K562 (cell line): ENCODE data around the gene CSF2. TPM values are rescaled to one million over a fixed set of nuclear protein-coding genes. Genes with fewer than 3 reads are reported as not detected.

Experiments used
- BRF1 ChIP-seq: IDR thresholded peaks from 3 replicates; pipeline ENCODE4 v1.6.1; 2011; ENCODE audit warnings: borderline replicate concordance, mild to moderate bottlenecking; ENCODE audit not compliant: insufficient read length; ENCODE audit errors: extremely low read depth
- CTCF ChIP-seq, 3 experiments: IDR thresholded peaks in 2 of 3; conservative IDR thresholded peaks in 1 of 3; 2 replicates each; pipeline ENCODE4 v1.5.1; 2011 to 2012; ENCODE audit warnings: low read length in 3 of 3, mild to moderate bottlenecking in 3 of 3, control low read depth in 2 of 3, improper control_type of control experiment in 1 of 3, inconsistent platforms in 1 of 3, low read depth in 1 of 3, mixed read lengths in 1 of 3, moderate library complexity in 1 of 3; ENCODE audit not compliant: insufficient read depth in 2 of 3
- DEAF1 ChIP-seq: fragments of 450-650 bp; formaldehyde crosslinking; IDR thresholded peaks from 2 replicates; pipeline ENCODE4 v1.4.0; 2020; ENCODE audit warnings: mild to moderate bottlenecking, moderate library complexity
- DPF2 ChIP-seq: fragments of 450-650 bp; IDR thresholded peaks from 2 replicates; pipeline ENCODE4 v1.6.1; 2016
- ESRRB ChIP-seq: fragments of 250-450 bp; sonication (Bioruptor Pico); IDR thresholded peaks from 2 replicates; pipeline ENCODE4 v1.5.0; 2020; ENCODE audit warnings: mild to moderate bottlenecking, moderate library complexity, borderline replicate concordance
- GABPB2 ChIP-seq: fragments of 250-450 bp; sonication (Bioruptor Pico); conservative IDR thresholded peaks from 2 replicates; pipeline ENCODE4 v1.5.1; 2021; ENCODE audit warnings: mild to moderate bottlenecking
- HES1 ChIP-seq: fragments of 450-650 bp; IDR thresholded peaks from 2 replicates; pipeline ENCODE4 v1.6.1; 2016; ENCODE audit warnings: low read depth, mild to moderate bottlenecking, moderate library complexity
- MEF2D ChIP-seq: conservative IDR thresholded peaks from 2 replicates; pipeline ENCODE4 v1.6.1; 2016; ENCODE audit warnings: low read depth, missing genetic modification characterization, missing compliant biosample characterization
- NELFE ChIP-seq: IDR thresholded peaks from 2 replicates; pipeline ENCODE4 v1.6.1; 2011; ENCODE audit warnings: mild to moderate bottlenecking; ENCODE audit not compliant: insufficient read depth, insufficient read length
- NR3C1 ChIP-seq: sonication (generic); formaldehyde crosslinking; IDR thresholded peaks from 2 replicates; pipeline ENCODE4 v1.8.1; 2022; ENCODE audit warnings: missing genetic modification reagents
- RBM14 ChIP-seq: fragments of 200-400 bp; formaldehyde crosslinking; IDR thresholded peaks from 2 replicates; pipeline ENCODE4 v1.6.1; 2018; ENCODE audit warnings: low read depth, mild to moderate bottlenecking, low read length, moderate library complexity, borderline replicate concordance; ENCODE audit not compliant: insufficient read depth
- RBM17 ChIP-seq: fragments of 200-400 bp; formaldehyde crosslinking; IDR thresholded peaks from 2 replicates; pipeline ENCODE4 v1.6.1; 2017; ENCODE audit warnings: low read depth, mild to moderate bottlenecking, low read length, borderline replicate concordance
- SRSF3 ChIP-seq: fragments of 200-400 bp; formaldehyde crosslinking; IDR thresholded peaks from 2 replicates; pipeline ENCODE4 v1.6.1; 2016; ENCODE audit warnings: mild to moderate bottlenecking, low read length, moderate library complexity; ENCODE audit not compliant: insufficient read depth
- ZFX ChIP-seq: sonication (generic); formaldehyde crosslinking; IDR thresholded peaks from 2 replicates; pipeline ENCODE4 v1.8.0; 2022; ENCODE audit warnings: mild to moderate bottlenecking, missing genetic modification reagents, moderate library complexity
- ZNF224 ChIP-seq: sonication (generic); formaldehyde crosslinking; IDR thresholded peaks from 2 replicates; pipeline ENCODE4 v1.8.0; 2022; ENCODE audit warnings: mild to moderate bottlenecking, missing genetic modification reagents
- ZNF253 ChIP-seq: fragments of 250-450 bp; sonication (Bioruptor Pico); conservative IDR thresholded peaks from 2 replicates; pipeline ENCODE4 v1.6.1; 2021; ENCODE audit warnings: mild to moderate bottlenecking
- ZNF316 ChIP-seq: fragments of 450-650 bp; IDR thresholded peaks from 2 replicates; pipeline ENCODE4 v1.6.1; 2016
- ZNF445 ChIP-seq: fragments of 250-450 bp; sonication (Bioruptor Pico); IDR thresholded peaks from 2 replicates; pipeline ENCODE4 v1.4.0; 2020; ENCODE audit warnings: low read depth, mild to moderate bottlenecking, moderate library complexity
- polyA plus RNA-seq, 8 experiments: library from polyadenylated mRNA; depleted of rRNA in 4 of 8; stranded (reverse) in 5 of 8; unstranded in 3 of 8; fragments of >200 nt; fragmentation: Nextera tagmentation in 2 of 8; fragmentation: Illumina TruSeq in 1 of 8; extraction: Ambion mirVana in 2 of 8; extraction: Trizol in 1 of 8; gene quantifications; 2 replicates each; pipeline versions ENCODE4 v1.2.1 to v1.2.3, GENCODE V29; 2011 to 2014; ENCODE audit warnings: inconsistent platforms in 1 of 8, missing spikeins in 1 of 8
- total RNA-seq, 7 experiments: library from RNA; depleted of rRNA in 6 of 7; stranded (reverse); fragments of >200 nt in 6 of 7; fragmentation: Illumina TruSeq in 2 of 7; extraction: Trizol in 2 of 7; gene quantifications; 2 replicates each; pipeline versions ENCODE4 v1.2.1 to v1.2.3, GENCODE V29; 2011 to 2021; ENCODE audit warnings: low replicate concordance in 1 of 7
- TF ChIP-seq, protein P1 (sequence below): fragments of 450-650 bp; formaldehyde crosslinking; IDR thresholded peaks from 2 replicates; pipeline ENCODE4 v1.4.0; 2022; ENCODE audit warnings: missing genetic modification characterization
- TF ChIP-seq, protein P2 (sequence below): fragments of 450-650 bp; IDR thresholded peaks from 2 replicates; pipeline ENCODE4 v1.6.1; 2016; ENCODE audit warnings: mild to moderate bottlenecking

Gene CSF2
- total and polyA plus RNA-seq, 9 of the 15 experiments (the other 6 are each of a cell fraction or from before 2014, with no cell fraction given): 0.25 to 0.29 TPM; not detected in 7

DNA sequence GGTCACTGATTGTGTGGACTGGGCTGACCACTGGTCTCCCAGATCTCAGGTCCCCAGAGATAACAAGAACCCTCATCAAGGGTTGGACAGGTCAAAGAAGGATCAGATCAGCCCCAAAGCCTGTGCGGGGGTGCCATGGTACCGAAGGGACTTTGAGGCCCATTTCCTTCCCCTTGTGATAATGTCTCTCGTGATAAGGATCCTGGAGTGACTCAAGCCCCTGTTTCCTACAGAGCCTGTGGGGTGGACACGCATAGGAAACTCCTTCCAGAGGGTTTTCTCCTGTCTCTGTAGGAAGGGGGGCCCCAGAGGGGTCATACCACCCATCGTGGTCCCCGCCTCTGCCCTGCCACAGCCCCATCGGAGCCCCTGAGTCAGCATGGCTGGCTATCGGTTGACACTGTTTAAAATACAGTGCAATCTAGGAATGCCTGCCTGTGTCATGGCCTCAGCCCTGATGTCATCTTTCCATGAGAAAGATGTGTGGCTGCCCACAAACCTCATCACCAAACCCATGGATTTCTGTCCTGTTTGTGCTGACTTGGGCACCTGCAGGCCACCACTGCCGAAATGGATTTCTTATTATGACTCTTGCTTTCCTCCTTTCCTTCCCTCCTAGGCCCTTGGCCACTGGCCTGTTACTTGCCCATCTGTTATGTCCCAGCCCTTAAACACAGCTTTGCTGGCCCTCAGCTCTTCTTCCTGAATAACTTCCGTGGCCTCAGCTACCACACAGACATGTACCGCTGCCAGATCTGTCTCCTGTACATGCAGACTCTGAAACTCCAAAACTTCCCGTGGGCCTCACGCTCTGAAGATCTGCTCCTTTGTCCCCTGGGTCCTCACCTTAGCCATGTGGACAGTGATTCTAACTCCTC, 2.9 kb upstream of the CSF2 start (continued):
- no peak for TF ChIP-seq RBM14
- TF ChIP-seq HES1: no peak
- TF ChIP-seq NELFE: no peak
- no peak for TF ChIP-seq NR3C1 (CRISPR knock-in tag)
- TF ChIP-seq ZNF316: peak; percentile 67
- no peak for TF ChIP-seq RBM17
- TF ChIP-seq, protein P1, sequence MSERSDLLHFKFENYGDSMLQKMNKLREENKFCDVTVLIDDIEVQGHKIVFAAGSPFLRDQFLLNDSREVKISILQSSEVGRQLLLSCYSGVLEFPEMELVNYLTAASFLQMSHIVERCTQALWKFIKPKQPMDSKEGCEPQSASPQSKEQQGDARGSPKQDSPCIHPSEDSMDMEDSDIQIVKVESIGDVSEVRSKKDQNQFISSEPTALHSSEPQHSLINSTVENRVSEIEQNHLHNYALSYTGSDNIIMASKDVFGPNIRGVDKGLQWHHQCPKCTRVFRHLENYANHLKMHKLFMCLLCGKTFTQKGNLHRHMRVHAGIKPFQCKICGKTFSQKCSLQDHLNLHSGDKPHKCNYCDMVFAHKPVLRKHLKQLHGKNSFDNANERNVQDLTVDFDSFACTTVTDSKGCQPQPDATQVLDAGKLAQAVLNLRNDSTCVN (CRISPR knock-in tag): no peak
- TF ChIP-seq, protein P2, sequence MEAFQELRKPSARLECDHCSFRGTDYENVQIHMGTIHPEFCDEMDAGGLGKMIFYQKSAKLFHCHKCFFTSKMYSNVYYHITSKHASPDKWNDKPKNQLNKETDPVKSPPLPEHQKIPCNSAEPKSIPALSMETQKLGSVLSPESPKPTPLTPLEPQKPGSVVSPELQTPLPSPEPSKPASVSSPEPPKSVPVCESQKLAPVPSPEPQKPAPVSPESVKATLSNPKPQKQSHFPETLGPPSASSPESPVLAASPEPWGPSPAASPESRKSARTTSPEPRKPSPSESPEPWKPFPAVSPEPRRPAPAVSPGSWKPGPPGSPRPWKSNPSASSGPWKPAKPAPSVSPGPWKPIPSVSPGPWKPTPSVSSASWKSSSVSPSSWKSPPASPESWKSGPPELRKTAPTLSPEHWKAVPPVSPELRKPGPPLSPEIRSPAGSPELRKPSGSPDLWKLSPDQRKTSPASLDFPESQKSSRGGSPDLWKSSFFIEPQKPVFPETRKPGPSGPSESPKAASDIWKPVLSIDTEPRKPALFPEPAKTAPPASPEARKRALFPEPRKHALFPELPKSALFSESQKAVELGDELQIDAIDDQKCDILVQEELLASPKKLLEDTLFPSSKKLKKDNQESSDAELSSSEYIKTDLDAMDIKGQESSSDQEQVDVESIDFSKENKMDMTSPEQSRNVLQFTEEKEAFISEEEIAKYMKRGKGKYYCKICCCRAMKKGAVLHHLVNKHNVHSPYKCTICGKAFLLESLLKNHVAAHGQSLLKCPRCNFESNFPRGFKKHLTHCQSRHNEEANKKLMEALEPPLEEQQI: no peak
- TF ChIP-seq DPF2: peak; percentile 63
- TF ChIP-seq GABPB2: no peak
- TF ChIP-seq ESRRB (CRISPR knock-in tag): no peak
- TF ChIP-seq ZNF224 (CRISPR knock-in tag): no peak
- no peak for TF ChIP-seq BRF1
- no peak for TF ChIP-seq DEAF1 (CRISPR knock-in tag)
- TF ChIP-seq ZNF445 (CRISPR knock-in tag): peak; percentile 93
- no peak for TF ChIP-seq CTCF (IDR thresholded peaks at IDR 0.05 in 2 of 3, conservative IDR thresholded peaks at IDR 0.05 in 1 of 3; ENCODE audit: insufficient read depth in 2 of 3, low read depth in 1 of 3, low read length in 3 of 3)
- TF ChIP-seq SRSF3: no peak
- TF ChIP-seq ZNF253 (CRISPR knock-in tag): no peak
- peak; percentile 61; the same call in 1 of the 2 replicates for TF ChIP-seq MEF2D (tag)
- TF ChIP-seq ZFX (CRISPR knock-in tag): no peak
